Measurements from ENCODE around the gene ZNF710.

ZNF710 gene

GRCh38 chr15:90080818-90081393 lies 79.8 kb downstream of the ZNF710 start:
- no peak for DNase-seq (ENCODE audit: low read depth)

DNA sequence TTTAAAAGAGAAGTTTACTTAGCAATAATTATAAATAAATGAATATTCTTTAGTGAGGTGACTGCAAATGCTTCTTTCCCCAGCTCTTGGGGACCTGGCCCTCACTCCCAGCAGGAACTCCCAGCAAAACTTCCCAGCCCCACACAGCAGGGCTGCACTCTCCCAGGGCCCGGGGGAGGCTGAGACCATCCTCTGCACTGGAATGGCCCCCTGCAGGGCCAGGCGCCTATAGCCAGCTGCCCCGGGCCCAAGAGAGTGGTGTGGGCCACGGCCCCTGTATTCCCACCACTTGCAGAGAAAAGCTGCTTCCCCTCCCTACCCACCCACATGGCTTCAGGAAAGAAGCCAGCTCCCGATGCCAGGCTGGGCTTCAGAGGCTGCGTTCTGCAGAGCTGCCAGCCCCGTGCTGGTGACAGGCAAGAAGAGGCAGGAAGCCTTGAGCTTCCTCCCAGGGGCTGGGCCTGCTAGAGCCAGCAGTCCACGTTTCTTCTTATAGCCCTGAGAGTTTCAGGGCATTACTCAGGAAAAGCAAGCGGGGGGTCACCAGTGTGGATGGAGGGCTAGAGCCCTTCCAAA lies 81.1 kb downstream of the ZNF710 start:
- no peak for DNase-seq (ENCODE audit: low read depth)

GRCh38 chr15:90083419-90083818 lies 82.3 kb downstream of the ZNF710 start:
- no peak for DNase-seq (ENCODE audit: low read depth)

GRCh38 chr15:90083954-90084607 lies 83.0 kb downstream of the ZNF710 start:
- DNase-seq (ENCODE audit: low read depth): no peak

GRCh38 chr15:90084876-90085423 lies 83.8 kb downstream of the ZNF710 start:
- DNase-seq (ENCODE audit: low read depth): no peak

GRCh38 chr15:90085565-90085964 lies 84.4 kb downstream of the ZNF710 start:
- no peak for DNase-seq (ENCODE audit: low read depth)

GRCh38 chr15:90086868-90087268 lies 85.7 kb downstream of the ZNF710 start:
- no peak for DNase-seq (ENCODE audit: low read depth)

DNA sequence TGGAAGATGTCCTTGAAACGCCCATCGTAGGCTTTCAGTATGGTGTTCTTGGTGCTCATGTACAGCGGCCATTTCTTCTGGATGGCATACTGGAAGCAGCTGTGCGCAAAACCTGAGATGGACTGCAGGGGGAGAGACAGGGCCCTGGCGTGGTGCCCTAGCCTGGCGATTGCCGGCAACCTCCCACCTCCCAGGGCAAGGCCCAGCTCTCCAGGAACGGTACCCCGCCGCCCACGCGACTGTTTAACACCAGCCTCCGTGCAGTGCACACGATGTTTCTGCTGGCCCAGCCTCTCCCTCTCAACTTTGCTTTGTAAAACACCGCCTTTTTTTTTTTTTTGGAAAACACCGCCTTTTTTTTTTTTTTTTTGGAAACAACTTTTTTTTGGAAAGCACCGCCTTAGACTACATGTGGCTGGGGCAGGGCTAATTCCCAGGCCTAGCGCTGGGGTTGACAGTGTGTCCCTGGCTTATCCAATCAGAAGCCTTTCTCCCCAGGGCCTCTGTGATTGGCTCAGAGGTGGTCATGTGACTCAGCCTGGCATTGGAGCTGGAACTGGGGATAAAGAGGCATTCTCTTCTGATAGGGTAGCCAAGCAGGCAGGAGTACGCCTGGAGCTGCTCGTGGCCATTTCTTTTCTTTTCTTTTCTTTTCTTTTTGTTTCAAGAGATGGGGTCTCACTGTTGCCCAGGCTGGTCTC lies 86.5 kb downstream of the ZNF710 start:
- no peak for DNase-seq (ENCODE audit: low read depth)

- DNase-seq (ENCODE audit: low read depth): no peak
These were observed 89.2 kb downstream of the ZNF710 start for GRCh38 chr15:90090226-90090848.

DNA sequence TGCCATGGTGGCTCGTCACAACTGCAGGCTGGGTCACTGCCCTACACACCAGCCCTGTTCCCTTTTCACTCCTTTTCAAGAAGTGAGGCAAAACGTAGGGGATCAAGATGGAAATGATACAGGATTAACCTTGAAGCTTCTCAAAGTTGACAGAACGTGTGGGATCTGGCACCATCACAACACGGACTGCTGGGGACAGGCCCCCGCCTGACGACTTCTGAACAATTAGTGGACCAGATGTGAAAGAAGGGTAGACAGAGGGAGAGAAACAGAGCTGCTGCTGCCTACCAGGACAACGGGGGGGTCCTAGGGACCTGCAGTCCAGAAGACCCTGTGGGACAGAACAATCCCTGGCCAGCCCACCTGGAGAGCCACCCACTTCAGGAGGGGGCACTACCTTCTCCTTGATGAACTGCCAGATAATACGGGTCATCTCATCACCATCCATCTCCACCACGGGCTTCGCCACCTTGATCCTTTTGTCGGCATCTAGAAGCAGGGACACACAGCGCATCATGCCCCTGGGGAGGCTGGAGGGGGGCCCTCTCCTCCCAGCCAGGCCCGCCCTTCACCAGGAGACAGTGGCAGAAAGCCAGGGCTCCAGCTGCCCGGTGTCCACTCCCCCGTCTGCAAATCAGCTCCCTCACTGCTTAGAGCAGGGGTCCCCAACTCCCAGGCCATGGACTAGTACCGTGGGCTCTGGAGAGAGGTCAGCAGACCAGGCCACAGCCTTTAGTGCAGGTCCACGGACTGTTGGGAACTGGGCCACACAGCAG lies 90.2 kb downstream of the ZNF710 start:
- DNase-seq (ENCODE audit: low read depth): no peak

DNA sequence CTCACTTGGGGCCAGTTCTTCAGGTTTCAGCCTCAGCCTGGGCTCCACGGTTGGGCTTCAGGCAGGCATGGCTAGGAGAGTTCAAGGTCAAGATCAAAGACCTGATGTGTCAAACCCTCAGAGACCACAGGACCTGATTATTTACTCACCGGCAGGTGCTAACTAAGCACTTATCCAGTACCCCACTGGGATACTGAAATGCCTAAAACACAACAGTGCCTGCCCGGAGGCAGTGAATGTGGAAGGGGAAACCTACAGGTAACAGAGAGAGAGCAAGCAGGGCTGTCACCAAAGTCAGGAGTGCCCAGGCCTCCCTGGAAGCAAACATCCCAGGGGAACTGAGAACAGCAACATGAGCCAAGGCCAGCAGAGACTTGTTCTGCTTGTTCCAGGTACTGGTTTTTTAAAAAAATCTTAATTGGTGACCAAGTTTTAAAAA lies 94.4 kb downstream of the ZNF710 start:
- DNase-seq (ENCODE audit: low read depth): no peak

DNA sequence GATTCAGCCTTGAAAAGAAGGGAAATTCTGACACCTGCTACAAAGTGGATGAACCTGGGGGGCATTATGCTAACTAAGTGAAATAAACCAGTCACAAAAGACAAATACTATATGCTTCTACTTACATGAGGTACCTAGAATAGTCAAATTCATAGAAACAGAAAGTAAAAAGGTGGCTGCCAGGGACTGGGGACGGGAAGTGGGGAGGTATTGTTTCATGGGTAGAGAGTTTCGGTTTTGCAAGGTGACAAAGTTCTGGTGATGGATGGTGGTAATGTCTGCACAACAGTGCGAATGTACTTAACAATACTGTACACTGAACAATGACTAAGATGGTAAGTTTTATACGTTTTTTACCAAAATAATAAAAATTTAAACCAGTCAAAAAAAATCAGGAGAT lies 96.4 kb downstream of the ZNF710 start:
- no peak for DNase-seq (ENCODE audit: low read depth)

- DNase-seq (ENCODE audit: low read depth): no peak
These were observed 98.1 kb downstream of the ZNF710 start for GRCh38 chr15:90099072-90099867.

GRCh38 chr15:90099868-90100831 lies 99.0 kb downstream of the ZNF710 start:
- no peak for DNase-seq (ENCODE audit: low read depth)

GRCh38 chr15:90101130-90101968 lies 100.2 kb downstream of the ZNF710 start:
- no peak for DNase-seq (ENCODE audit: low read depth)

- peak; percentile 64 for DNase-seq (ENCODE audit: low read depth)
These were observed 101.1 kb downstream of the ZNF710 start, which contains the start of gene IDH2 for GRCh38 chr15:90101969-90102890. Gene IDH2, minus strand, starts transcription at chr15:90102468. Its CDS starts 78 bp downstream, at chr15:90102390.

DNA sequence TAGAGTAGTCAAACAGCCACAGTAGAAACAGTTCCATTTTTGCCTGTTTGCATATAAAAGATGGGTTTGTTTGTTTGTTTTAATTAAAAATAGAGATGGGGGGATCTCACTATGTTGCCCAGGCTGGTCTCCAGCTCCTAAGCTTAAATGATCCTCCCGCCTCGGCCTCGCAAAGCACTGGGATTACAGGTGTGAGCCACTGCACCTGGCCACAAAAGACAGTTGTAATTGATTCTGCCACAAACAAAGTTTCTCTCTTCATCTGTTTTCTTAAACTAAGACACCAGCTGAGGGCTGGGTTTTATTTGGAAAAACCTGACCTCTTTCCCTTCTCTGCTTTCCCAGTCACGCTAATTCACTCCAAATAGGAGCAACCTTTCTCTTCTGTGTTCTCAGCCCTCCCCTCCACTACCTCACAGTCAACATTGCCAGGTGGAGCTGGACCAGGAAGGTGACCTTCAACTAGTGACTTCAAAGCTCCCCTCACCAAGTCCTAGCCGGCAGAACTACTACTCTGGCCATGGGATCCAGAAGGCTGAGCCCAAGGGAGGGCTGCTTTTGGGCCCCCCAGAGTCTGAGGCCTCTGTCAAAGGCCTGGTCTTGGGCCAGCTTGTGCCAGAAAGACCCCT lies 102.7 kb downstream of the ZNF710 start:
- DNase-seq (ENCODE audit: low read depth): no peak
